Measurements from ENCODE around the gene CARS1.

GRCh38 chr11:3069425-3069824 lies 12.2 kb upstream of the CARS1 start:
- no peak for TF ChIP-seq CTCF (IDR thresholded peaks at IDR 0.05; ENCODE audit: low read depth, low read length, poor library complexity, severe bottlenecking)
- TF ChIP-seq EZH2phosphoT487 (IDR thresholded peaks at IDR 0.05; ENCODE audit: borderline replicate concordance, low read length): no peak

Data from DOHH2 (cell line).